HG03066 (cell line): Measurements from ENCODE around the gene CCDC187.

Source experiments
- ATAC-seq: cut with Tn5 transposase; IDR thresholded peaks from one replicate; pipeline ENCODE4 v1.9.1; 2021; ENCODE audit warnings: low read depth; ENCODE audit not compliant: unreplicated experiment

The CCDC187 gene

GRCh38 chr9:136232969-136233368, 70.9 kb downstream of the CCDC187 start:
- no peak for ATAC-seq

GRCh38 chr9:136231478-136232297, 72.2 kb downstream of the CCDC187 start:
- no peak for ATAC-seq

- no peak for ATAC-seq
Observed at GRCh38 chr9:136230773-136231172, 73.1 kb downstream of the CCDC187 start.

DNA sequence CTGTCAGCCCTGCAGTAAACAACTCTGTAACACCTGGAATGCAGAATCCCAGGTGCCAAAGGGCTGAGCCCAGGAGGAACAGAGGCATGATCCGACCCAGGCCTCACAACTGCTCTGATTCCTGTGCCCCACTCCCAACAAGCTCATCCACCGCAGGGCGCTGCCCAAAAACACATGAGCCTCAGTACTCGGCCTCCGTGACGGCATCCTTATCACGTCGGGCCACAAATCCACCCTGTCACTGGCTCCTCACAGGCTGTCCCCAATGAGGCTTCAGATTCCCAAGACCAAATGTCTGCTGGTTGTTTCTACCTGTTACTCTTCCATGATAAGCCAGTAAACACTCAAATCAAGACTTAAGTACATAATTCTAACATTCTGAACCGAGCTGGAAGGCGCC, 73.5 kb downstream of the CCDC187 start:
- no peak for ATAC-seq

DNA sequence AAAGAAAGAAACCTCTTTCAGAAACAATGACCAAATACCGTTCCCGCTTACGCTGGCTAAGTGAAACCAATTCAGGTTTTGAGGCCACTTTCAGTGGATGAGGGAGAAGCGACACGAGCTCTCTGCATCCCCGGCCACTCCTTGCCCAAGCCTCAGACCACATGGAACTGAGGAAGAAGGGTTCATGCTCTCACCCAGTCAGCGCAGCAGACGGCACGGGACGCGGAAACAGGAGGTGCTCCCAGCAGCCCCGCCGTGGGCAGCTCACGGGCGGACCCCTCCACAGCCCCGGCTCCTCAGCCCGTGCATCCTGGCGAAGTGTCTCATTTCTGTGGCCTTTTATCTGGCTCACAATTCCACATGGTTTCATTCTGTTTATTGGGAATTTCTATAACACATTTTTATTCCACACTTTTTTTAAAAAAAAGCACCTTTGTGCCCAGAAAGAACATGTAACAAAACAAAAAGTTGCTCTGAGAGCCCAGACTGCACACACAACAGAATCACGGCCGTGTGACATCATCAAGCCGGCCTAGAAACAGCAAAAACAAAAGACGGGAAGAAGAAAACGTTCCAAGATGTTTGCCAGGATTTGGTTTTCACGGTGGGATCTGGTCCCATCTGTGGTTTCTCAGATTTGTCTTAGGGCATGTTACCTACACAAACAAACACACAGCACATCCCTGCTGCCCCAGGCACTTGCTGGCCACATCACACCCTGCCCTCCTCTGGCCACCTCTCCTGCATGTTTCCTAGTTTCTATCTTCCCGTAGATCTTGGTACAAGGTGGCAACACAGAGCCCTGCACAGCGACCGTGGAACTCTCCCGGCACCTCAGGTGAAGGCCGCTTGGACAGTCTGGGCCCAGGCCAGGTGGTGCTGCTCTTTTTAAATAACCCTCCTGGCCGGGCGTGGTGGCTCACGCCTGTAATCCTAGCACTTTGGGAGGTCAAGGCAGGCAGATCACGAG, 74.5 kb downstream of the CCDC187 start:
- no peak for ATAC-seq

- ATAC-seq: no peak
Observed at GRCh38 chr9:136228107-136228875, 75.6 kb downstream of the CCDC187 start.

GRCh38 chr9:136226680-136227407, 77.0 kb downstream of the CCDC187 start:
- ATAC-seq: no peak

DNA sequence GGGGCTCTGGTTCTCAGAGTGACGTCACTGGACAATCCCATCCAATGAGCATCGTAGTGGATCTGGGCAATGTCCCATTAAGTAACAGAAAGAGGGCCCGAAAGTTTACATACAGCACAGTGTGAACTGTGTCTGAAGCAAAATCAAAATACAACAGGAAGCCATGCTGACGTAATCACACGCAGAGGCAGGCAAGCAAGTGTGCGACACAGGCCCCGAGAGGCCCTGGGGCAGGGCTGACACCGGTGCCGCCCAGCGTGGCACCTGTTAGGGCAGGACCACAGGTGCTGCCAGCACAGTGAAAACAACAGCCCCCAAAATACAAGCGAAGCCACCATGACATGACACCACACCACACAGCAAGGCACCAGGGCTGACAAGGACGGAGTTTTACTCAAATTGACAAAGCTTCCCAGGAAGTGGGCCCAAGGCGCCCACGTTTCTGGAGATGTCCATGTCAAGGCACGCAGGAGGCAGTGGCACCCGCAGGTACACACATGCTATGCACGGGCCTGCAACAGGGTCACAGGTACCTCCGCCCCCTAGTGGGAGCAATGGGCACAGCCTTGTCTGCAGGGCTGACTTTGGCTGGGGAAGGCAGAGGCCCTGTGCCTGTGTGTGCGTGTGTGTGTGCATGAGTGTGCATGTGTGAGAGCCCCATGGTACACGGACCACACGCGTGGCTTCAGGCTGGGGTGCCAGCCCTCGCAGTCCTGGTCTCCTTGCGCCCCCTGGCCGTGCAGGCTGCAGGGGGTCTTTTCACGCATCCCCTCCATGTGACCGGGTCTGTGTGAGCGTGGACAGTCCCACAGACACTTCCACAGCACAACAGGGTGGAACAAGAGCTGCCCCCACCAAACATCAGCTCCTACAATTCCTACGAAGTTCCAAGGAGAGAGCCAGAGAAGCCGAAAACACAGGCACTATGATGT, 77.9 kb downstream of the CCDC187 start:
- peak; percentile 59 for ATAC-seq

GRCh38 chr9:136225366-136225747, 78.5 kb downstream of the CCDC187 start:
- ATAC-seq: peak; percentile 38

GRCh38 chr9:136223871-136224640, 79.8 kb downstream of the CCDC187 start:
- no peak for ATAC-seq

GRCh38 chr9:136222906-136223285, 81.0 kb downstream of the CCDC187 start:
- no peak for ATAC-seq

GRCh38 chr9:136222166-136222905, 81.6 kb downstream of the CCDC187 start:
- no peak for ATAC-seq

DNA sequence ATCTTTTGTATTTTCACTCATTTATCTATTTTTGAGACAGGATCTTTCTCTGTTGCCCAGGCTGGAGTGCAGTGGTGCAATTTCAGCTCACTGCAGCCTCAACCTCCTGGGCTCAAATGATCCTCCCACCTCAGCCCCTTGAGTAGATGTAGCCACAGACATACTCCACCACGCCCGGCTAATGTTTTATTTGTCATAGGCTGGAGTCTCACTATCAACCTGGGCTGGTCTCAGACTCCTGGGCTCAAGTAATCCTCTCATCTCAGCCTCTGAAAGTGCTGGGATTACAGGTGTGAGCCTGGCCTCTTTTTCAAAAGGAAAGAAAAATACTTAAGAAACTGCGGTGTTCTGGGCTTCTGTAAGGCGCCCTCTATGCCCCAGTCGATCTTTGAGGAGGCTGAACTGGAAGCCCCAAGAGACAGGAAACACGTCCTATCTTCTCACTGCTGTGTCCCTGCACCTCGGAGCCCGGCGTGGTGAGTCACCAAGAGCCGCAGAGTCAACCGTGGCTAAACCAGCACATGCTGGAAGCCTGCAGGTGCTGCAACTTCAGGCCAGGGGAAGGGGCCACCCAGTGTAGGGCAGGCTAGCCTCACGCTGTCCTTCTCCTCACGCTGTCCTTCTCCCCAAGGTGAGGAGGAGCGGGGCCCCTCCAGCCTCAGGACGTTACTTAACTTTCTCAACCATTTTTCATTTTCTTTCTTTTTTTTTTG, 83.7 kb downstream of the CCDC187 start:
- no peak for ATAC-seq

DNA sequence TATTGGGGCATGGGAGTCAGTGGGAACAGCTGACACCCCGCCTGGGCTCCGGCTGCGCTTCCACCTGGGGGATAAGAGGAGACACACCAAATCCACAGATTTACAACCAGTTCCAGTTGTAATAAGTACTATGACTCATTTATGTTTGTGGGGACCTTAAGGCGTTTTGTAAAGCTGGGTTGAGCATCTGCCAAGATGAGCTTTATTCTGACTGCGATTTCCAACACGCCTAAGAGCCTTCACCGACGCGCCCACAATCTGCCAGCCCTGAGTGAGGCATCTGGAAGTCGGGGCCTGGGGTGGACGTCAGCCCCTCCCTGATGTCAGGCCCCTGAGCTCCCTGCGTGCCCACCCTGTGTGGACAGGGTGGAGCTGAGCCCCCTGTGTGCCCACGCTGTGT, 84.6 kb downstream of the CCDC187 start:
- ATAC-seq: no peak

GRCh38 chr9:136218673-136219072, 85.2 kb downstream of the CCDC187 start:
- no peak for ATAC-seq

DNA sequence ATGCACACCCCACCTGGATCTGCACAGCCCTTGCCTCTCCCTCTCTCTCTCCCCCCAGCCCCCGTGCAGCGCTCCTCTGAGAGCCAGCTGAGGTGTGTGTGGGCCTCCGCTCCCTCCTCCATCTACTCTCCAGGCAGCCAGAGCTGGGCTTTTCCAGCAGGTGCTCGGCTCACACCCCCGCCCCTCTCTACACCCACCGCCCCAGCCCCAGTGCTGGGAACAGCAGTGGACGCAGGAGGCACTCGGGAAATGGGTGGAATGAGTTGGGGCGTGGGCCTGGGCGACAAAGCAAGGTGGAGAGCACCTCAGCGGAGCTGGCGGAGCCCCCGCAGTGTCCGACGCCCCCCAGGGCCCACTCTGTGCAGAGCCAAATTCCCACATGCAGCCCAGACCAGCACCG, 85.6 kb downstream of the CCDC187 start:
- ATAC-seq: no peak
